ENCODE results near the gene ZDHHC11B. TPM values are rescaled to one million over a fixed set of nuclear protein-coding genes. Genes with fewer than 3 reads are reported as not detected.
"Not testable (repeated sequence)": the region's sequence is repeated elsewhere in the genome, so short reads cannot be mapped to it uniquely, and the experiment has no call there.

The ZDHHC11B gene
- total RNA-seq, 4 donors from 2014 or later: 2.2 to 11.7 (median 6.2) TPM

DNA sequence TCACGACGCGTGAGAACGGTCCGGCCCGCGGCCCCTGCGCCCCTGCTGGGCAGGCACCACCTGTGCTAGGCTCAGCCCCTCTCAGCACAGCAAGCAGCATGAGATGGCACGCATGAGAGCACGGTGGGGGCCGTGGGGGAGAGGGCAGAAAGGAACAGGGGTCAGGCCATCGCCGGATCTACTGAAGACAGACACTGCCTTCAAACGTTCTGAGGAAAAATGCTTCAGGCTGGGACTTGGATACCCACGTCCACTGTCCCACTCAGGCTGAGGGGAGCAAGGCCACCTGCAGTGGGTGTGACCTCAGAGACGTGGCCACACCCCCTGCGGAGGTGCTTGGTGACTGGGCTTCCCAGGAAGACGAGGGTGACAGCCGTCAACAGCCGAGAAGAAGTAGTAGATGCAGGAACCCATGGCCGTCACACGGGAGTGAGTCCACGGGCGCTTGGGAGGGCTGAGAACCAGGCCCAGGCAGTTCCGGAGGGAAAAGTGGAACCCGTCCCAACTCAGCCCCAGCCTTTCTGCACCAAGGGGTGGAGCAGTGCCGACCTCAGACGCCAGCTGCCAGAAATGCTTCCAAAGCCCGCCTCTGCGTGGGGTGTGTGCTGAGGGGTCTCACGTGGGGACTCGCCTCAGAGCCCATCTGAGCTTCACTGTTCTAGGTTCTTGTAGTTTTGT, 104.3 kb downstream of the ZDHHC11B start:
- H3K27me3 ChIP-seq; intact Hi-C loops (cut with DNase I); H3K4me3 ChIP-seq; DNase-seq (ENCODE audit: extremely low spot score); H3K9me3 ChIP-seq: not testable (repeated sequence)
- WGBS: 100% methylated on average over 2 of the region's 32 CpGs
- peaks cover 0 to 22% (median 3%) of the 10 kb centered on the region in 4 donors for H3K36me3 ChIP-seq
- H3K27ac ChIP-seq (replicated peaks in 1 of 4): peak overlapping the region; percentile 29 to 64 (median 50)
- peaks cover 29 to 73% (median 69%) of the 10 kb centered on the region in 4 donors for H3K4me1 ChIP-seq

- H3K27me3 ChIP-seq; DNase-seq (ENCODE audit: extremely low spot score); H3K4me3 ChIP-seq; H3K27ac ChIP-seq (replicated peaks in 1 of 4); H3K9me3 ChIP-seq: not testable (repeated sequence)
- intact Hi-C loops (cut with DNase I): loop anchor here (10.0 kb wide), 1 partner anchor 85 kb away; no protein-coding TSS in a partner anchor
- H3K36me3 ChIP-seq: peaks cover 0 to 16% (median 0%) of the 10 kb centered on the region in 4 donors
- 80% methylated on average over 5 of the region's 17 CpGs for WGBS
- peaks cover 35 to 73% (median 70%) of the 10 kb centered on the region in 4 donors for H3K4me1 ChIP-seq
These were observed 105.2 kb downstream of the ZDHHC11B start for GRCh38 chr5:679166-679895.

GRCh38 chr5:678521-678920, 106.0 kb downstream of the ZDHHC11B start:
- not testable (repeated sequence) for H3K4me3 ChIP-seq; H3K27ac ChIP-seq (replicated peaks in 1 of 4); H3K27me3 ChIP-seq; H3K9me3 ChIP-seq; DNase-seq (ENCODE audit: extremely low spot score)
- Histone ChIP-seq H3K36me3 (peaks cover 0 to 16% (median 0%) of the 10 kb centered on the region in 4 donors), H3K4me1 (peaks cover 35 to 73% (median 70%) of the 10 kb centered on the region in 4 donors)
- intact Hi-C loops (cut with DNase I): loop anchor here (10.0 kb wide), 1 partner anchor 86 kb away; no protein-coding TSS in a partner anchor
- no CpG with 5 or more reads among the region's 16 CpGs for WGBS

DNA sequence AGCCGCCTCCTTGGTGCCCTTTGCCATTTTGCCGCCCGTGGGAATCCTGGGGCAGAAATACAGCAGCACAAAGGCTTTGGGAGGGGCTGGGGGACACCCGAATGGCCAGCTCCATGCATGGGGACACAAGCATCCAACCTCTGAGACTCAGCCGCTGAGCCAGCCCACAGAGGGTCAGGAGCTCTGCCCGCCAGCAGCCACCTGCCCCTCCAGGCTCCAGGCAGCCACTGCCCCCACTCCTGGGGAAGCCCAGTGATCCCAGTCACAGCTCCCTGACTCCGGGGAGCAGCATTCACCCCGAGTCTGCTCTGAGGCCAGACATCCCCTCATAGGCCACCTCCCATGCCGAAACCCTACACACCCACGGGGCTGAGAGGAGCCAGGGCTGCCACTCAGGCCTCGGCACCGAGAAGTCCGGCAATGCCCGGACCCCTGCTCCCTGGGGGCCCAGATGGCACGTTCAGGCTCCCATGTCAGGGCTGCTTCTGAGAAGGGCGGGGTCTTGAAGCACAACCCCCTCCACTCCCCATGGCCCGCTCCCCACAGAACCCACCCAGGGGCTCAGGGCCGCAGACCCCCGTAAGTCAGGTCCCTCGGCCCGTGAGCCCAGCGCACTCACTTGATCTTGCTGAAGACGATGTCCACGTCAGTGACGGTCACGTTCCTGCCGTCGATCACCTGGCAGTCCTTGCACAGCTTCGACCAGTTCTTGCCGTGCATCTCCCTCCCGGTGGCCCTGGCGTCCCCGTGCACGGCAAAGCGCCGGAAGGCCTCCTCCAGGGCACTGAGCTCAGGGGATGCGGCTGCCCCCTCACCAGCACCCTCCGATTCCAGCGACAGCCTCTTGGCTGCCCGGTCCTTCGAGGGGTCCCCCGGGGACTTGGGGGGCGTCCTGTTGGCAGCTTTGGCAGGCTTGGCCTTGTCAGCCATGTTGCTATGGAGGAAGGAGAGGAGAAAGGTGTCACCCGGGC, 107.1 kb downstream of the ZDHHC11B start:
- intact Hi-C loops (cut with DNase I): loop anchor here (10.0 kb wide), 1 partner anchor 87 kb away; no protein-coding TSS in a partner anchor
- Histone ChIP-seq H3K4me1 (peaks cover 35 to 76% (median 74%) of the 10 kb centered on the region in 4 donors), H3K27me3 (no peaks in the 10 kb centered on the region), H3K36me3 (peaks cover 0 to 16% (median 0%) of the 10 kb centered on the region in 4 donors), H3K27ac (replicated peaks in 1 of 4) (no peak overlapping the region), H3K9me3 (no peaks in the 10 kb centered on the region), H3K4me3 (no peak overlapping the region)
- no peak for TF ChIP-seq POLR2AphosphoS5 (IDR thresholded peaks at IDR 0.05)
- TF ChIP-seq EP300 (IDR thresholded peaks at IDR 0.05): no peak
- no peak for TF ChIP-seq POLR2A (IDR thresholded peaks at IDR 0.05; ENCODE audit: low read depth)
- no peak for TF ChIP-seq CTCF (IDR thresholded peaks at IDR 0.05)
- no peak for DNase-seq (ENCODE audit: extremely low spot score)
- WGBS: 81% methylated on average over 24 of the region's 44 CpGs

DNA sequence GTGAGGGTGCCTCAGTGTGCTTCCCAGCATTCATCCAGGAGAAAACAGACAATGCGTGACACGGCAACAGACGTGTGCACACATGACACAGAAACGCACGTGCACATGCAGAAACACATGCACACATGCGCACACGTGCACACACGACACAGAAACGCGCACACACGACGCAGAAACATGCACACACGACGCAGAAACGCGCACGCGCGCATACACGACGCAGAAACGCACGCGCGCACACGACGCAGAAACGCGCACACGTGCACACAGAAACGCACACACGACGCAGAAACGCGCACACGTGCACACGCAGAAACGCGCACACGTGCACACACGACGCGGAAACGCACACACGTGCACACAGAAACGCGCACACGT, 107.8 kb downstream of the ZDHHC11B start:
- Histone ChIP-seq H3K4me3 (no peak overlapping the region), H3K27me3 (no peaks in the 10 kb centered on the region), H3K36me3 (peaks cover 0 to 16% (median 0%) of the 10 kb centered on the region in 4 donors), H3K9me3 (no peaks in the 10 kb centered on the region), H3K27ac (replicated peaks in 1 of 4) (no peak overlapping the region), H3K4me1 (peaks cover 40 to 80% (median 77%) of the 10 kb centered on the region in 4 donors)
- TF ChIP-seq POLR2A (IDR thresholded peaks at IDR 0.05; ENCODE audit: low read depth) (no peak), CTCF (IDR thresholded peaks at IDR 0.05) (no peak), POLR2AphosphoS5 (IDR thresholded peaks at IDR 0.05) (no peak), EP300 (IDR thresholded peaks at IDR 0.05) (no peak)
- no peak for DNase-seq (ENCODE audit: extremely low spot score)
- intact Hi-C loops (cut with DNase I): loop anchor here (10.0 kb wide), 1 partner anchor 88 kb away; no protein-coding TSS in a partner anchor
- 93% methylated on average over 48 of the region's 48 CpGs for WGBS

Measured in esophagus muscularis mucosa (tissue), 4 donors.